Amygdala (tissue), 56 donors: Measurements from ENCODE around the gene ITPR3.
A peak's percentile ranks its signal among the peaks of the same experiment; 100 is the strongest.
"Not testable (repeated sequence)": the region's sequence is repeated elsewhere in the genome, so short reads cannot be mapped to it uniquely, and the experiment has no call there.

Experiments used
- DNase-seq, 56 donors: peaks; one replicate each; lab custom pipeline; 2025; lab: John Stamatoyannopoulos, UW

The ITPR3 gene

DNA sequence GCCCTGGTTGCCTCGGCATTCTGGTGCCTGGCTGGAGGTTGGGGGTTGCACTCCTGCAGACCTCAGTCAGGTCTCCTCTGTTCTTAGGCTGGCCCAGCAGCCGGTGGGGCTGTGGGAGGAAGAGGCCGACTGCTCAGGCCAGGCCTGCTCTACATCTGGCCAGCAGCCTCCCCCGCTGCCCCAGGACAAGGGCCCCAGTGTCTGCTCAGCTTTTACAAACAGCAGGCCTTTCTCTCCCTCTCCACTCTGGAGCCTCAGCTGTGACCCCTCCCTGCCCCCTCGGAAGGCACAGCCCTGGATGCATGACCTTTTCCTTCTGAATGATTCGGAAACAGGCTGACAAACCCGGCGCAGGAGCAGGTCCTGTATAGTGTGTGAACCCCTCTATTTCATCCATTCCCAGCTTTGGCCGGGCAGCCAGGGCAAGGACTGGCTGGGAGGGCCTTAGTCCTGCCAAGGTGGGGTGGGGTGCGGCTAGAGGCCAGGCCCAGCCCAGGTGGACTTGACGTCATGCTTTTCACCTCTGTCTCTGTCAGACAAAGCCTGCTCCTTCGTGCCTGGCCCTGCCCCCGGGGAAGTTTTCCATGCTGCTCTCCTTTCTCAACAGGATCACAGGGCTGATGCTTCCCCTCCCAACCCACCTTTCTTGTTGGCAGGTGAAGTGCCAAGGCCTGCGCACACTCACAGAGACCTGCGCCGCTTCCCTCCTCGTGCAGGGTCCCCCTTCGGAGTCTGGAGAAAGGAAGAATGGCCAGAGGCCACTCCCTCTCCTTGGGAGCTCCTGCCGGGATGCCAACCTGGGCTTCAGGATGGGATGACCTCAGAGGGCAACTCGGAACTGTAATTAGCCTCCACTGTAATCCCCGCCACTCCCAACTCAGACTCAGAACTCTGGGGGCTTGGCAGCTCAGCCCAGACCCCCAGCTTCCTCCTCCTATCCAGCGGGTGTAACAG lies 10.1 kb upstream of the ITPR3 start:
- peak in 45 of 56 donors; percentile 13 to 83 (median 52) for DNase-seq

DNA sequence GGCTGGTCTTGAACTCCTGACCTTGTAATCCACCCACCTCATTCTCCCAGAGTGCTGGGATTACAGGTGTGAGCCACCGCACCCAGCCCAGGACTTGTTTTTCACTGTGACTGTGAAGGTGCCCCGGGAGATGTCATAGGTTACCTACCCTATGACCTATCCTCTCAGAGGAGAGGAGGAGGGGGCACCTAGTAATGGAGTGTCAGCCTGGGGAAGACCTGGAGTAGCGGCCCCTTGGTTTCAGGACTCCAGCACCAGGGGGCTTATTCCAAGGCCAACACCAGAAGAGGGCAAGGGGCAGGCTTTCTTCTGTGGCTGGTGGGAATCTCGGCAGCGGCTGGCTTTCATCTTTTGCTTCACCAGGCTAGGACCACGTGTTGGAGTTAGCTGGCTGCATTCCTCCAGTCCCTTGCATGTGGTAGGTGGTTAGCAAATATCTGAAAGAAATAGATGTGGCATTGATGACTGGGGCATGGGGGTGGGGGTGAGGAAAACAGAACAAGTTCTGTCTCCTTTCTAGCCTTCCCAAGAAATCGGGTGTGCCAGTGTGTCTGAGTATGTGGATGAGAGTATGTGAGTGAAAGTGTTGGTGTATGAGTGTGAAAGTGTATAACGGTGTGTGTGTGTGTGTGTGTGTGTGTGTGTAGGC lies 7.9 kb upstream of the ITPR3 start:
- DNase-seq = no peak

DNA sequence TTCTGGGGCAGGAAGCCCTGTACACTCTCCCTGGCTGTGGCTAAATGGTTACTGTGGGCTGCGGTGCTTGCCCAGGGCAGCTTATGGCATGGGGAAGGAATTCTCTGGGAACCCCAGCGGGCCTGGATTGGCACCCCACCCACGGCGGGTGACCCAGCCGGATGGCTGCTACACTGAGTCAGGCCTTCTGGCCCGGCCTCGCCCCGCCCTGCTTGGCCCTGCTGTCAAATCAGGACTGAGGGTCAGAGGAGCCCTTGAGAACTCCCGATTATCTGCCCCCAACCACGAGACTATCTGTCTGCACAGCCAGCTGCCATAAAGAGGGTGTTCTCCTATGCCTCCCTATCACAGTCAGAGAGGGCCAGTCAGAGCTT lies 7.3 kb upstream of the ITPR3 start:
- DNase-seq = no peak

DNA sequence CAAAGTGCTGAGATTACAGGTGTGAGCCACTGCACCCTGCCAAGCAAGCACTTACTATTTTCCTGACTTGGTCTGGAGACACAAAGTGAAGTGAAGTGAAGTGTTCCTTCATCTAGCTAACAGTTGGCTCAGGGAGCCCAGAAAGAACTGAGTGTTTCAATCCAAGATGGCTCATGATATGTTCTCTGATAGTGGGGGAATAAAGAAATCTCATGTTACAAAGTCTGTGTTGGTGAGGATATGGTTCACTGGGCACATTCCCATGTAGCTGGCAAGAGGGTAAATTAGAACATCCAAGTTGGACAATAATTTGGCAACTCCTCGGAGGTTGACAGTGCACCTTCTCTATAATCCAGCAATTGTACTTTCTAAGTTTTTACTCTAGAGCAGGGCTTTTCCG lies 5.0 kb upstream of the ITPR3 start:
- DNase-seq = no peak

DNA sequence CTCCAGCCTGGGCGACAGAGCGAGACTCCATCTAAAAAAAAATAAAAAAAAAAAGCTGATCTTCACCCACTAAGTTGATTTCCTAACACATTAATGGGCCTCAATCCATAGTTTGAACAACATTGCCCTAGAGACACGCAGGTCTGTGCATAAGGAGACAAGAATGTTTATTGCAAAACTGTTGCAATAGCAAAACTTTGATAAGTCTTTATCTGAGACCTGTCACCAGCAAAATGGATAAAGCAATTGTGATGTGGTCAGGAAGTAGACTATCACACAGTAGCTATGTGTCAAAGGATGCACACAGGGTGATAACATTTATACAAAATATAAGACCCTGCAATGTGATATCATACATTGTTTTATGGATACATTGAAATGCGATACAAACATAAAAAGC lies 4.2 kb upstream of the ITPR3 start:
- no peak for DNase-seq

GRCh38 chr6:33619166-33619840 lies 1.8 kb upstream of the ITPR3 start:
- DNase-seq = no peak

DNA sequence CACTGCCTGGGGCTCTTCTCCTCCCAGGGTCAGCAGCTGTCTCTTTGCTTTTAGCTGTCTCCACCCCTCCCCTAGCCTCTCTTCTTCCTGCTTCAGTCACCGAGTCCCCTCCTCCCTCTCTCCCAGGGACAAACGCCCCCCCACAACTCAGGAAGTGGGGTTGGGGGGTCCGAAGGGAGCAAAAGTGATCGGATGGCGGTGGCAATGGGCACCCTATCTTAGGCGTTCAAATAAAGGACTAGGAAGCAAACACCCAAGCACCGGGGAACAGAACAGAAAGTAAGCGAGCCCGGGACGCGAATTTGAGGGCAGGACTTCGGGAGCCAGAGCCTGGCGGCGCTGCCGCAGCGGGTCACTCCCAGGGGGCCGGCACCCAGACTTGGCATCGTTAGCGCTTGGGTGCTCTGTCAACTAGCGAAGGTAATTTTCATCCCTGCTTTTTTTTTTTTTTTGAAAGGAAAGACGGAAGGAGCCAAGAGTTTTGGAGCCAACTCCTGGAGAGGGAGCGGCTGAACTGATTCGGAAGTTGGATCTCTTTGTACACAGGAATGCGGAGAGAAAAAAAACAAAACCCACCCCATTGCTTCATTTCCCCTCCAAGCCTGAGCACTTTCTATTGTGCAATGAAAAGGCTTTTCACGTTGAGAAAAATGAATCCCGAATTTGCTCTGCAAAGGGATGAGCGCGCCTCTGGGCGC lies 815 bp upstream of the ITPR3 start:
- peak in 1 of 56 donors; percentile 7 for DNase-seq

DNA sequence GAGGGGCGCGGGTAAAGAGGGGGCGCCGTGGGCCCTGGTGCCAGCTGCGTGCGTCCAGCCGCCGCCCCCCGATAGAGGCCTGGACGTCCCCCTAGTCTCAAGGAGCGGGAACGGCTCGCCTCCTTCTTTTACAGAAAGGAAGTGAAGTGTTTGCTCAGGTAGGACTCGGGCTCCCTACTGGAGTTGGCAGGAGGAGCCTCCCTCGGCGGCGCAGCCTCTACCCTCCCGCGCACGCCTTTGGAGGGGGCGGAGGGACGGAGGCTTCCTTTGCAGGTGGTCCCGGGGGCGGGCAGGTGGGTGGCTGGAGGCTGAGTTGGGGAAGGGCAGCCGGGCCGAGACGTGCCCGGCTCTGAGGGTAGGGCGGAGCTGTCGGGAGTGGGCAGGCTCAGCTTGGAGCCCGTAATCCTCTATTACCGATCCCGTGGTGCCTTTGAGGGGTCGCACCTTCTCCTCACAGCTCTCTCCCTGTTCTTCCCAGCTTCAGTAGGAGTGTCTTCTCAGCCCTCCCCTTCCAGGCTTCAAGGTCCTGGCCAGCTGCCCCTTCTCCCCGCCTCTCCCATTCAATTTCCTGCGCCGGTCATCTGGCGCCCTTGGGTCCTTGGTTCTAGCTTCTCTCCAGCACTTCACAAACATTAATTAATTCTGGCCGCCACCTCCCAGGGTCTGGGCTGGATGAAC lies 728 bp downstream of the ITPR3 start:
- DNase-seq = no peak

- DNase-seq = no peak
These were observed 1.6 kb downstream of the ITPR3 start for GRCh38 chr6:33622456-33623431.

- DNase-seq = no peak
These were observed 2.8 kb downstream of the ITPR3 start for GRCh38 chr6:33623895-33624381.

DNA sequence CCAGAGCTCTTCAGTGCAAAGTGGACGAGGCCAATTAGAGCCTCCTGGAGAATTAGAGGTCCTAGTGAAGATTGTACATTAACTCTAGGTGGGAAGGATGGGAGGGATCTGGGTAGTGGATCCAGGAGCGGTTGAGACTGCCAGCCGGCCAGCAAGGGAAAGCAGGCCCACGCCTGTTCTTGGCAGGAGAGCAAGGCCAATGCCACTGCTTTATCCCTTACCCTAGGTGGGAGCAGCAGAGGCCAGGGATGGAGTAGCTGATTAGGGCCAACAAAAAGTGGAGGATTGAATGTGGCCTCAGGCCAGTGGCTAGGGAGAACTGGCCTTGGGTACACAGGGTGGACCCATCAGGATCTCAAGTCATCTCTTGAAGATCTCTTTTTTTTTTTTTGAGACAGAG lies 3.7 kb downstream of the ITPR3 start:
- DNase-seq = no peak

DNA sequence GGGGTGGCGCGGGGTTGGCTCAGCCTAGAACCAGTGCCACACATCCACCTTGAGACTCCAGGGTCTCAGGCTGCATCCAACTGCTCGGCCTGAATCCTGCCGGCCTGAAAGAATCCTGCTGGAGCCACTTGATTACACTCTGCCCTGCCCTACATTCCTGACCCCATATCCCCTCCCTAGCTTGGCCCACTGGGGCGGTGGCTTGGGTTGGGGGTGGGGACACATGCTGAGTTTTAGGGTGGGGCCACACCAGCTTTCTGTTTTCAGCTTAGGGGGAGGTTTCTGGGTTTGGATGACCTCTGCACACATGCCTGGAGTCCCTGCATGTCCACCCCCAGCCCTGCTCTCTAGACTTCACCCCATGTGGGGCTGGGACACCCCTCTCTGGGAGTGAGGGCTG lies 6.8 kb downstream of the ITPR3 start:
- no peak for DNase-seq

GRCh38 chr6:33628401-33628964 lies 7.4 kb downstream of the ITPR3 start:
- no peak for DNase-seq

DNA sequence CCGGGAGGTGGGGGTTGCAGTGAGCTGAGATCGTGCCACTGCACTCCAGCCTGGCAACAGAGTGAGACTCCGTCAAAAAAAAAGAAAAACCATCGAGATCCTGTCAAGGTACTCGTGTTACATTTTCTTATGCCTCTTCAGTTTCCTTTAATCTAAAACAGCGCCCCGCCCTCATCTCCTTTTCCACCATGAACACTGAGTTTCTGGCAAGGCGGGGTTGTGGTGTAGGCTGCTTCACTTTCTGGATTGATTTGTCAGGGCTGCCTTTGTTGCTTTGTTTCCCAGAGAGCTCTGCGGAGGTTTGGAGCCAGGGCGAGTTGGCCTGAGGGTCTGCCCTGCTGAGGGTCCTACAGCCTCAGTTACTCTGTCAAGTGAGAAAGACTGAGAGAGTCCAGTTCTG lies 8.9 kb downstream of the ITPR3 start:
- DNase-seq = no peak

DNA sequence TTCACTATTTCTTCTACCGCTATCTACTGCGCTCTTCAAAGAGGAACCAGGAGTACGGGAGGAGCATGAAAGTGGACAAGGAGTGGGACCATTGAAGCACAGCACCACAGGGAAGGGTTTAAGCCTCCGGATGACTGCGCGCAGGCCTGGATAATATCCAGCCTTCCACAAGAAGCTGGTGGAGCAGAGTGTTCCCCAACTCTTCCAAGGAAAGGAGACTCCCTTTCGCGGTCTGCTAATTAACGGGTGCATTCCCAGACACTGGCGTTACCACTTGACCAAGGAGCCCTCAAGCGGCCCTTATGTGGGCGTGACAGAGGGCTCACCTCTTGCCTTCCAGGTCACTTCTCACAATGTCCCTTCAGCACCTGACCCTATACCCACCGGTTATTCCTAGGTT lies 10.4 kb downstream of the ITPR3 start:
- DNase-seq = not testable (repeated sequence)

DNA sequence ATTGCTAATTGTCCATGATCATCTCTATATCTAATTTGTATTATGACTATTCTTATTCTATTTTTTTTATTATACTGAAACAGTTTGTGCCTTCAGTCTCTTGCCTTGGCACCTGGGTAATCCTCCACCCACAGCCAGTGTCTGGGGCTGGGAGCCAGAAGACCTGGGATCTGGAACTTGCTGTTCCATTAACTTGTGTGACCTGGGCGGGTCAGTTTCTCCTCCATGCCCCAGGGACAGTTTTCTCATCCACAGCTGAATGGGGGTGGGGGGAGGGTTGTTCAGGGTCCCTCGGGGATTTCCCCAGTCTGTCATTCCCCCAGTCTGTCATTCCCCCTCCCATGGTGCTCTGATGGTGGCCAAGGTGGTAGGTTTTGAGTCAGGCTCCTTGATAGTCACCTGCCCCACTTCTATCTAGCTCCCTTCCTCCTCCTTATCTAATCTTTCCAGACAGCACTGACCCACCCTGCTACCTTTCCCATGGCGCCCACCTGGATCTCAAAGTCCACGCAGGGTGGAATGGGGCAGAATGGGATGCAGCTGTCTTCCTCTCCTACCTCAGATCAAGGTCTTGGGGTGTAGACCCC lies 10.9 kb downstream of the ITPR3 start:
- no peak for DNase-seq

GRCh38 chr6:33632558-33633039 lies 11.5 kb downstream of the ITPR3 start:
- DNase-seq = peak in 11 of 56 donors; percentile 8 to 53 (median 17)

- peak in 1 of 56 donors; percentile 53 for DNase-seq
These were observed 12.0 kb downstream of the ITPR3 start for GRCh38 chr6:33633084-33633461.
